Measurements from ENCODE around the gene UBE2F.
"Not testable (repeated sequence)": the region's sequence is repeated elsewhere in the genome, so short reads cannot be mapped to it uniquely, and the experiment has no call there.

UBE2F gene

DNA sequence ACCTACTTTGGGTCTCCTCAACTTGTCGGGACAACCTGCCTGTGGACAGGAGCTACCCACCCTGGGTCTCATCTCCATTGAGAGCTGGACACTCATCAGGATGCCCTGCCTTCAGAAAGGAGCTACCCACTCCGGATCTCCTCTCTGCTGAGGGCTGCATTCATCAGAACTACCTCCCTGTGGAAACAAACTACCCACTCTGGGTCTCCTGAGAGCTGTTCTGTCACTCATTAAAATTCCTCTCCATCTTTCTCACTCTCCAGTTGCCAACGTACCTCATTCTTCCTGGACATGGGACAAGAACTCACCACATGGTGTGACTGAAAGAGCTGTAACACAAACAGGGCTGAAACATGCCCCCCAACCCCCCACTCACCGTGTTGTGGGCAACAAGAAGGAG lies 22.5 kb upstream of the UBE2F start:
- no peak for DNase-seq (ENCODE audit: low read depth)

GRCh38 chr2:237946423-237946822 lies 20.4 kb upstream of the UBE2F start:
- DNase-seq (ENCODE audit: low read depth), result no peak

GRCh38 chr2:237951354-237951753 lies 15.5 kb upstream of the UBE2F start:
- not testable (repeated sequence) for DNase-seq (ENCODE audit: low read depth)

DNA sequence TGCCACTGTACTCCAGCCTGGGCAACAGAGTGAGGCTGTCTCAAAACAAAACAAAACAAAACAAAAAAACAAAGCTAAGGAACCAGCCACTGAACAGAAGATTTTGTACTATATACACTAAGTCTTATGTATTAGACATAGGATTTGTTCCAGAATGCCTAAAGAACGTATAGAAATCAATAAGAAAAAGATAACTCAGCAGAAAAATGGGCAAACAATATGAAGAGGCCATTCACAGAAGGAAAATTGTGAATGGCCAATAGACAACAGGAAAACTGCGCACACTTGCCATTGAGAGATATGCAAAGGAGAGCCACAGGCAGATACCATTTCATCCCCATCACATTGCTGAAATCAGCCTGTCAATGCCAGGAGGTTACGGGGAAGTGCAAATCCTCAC lies 14.9 kb upstream of the UBE2F start:
- no peak for DNase-seq (ENCODE audit: low read depth)

- DNase-seq (ENCODE audit: low read depth), result no peak
Observed at GRCh38 chr2:237952851-237953250, 14.0 kb upstream of the UBE2F start.

GRCh38 chr2:237955640-237956401 lies 11.0 kb upstream of the UBE2F start:
- no peak for DNase-seq (ENCODE audit: low read depth)

GRCh38 chr2:237956402-237956736 lies 10.4 kb upstream of the UBE2F start:
- no peak for DNase-seq (ENCODE audit: low read depth)

- no peak for DNase-seq (ENCODE audit: low read depth)
Observed at GRCh38 chr2:237961637-237962036, 5.2 kb upstream of the UBE2F start.

DNA sequence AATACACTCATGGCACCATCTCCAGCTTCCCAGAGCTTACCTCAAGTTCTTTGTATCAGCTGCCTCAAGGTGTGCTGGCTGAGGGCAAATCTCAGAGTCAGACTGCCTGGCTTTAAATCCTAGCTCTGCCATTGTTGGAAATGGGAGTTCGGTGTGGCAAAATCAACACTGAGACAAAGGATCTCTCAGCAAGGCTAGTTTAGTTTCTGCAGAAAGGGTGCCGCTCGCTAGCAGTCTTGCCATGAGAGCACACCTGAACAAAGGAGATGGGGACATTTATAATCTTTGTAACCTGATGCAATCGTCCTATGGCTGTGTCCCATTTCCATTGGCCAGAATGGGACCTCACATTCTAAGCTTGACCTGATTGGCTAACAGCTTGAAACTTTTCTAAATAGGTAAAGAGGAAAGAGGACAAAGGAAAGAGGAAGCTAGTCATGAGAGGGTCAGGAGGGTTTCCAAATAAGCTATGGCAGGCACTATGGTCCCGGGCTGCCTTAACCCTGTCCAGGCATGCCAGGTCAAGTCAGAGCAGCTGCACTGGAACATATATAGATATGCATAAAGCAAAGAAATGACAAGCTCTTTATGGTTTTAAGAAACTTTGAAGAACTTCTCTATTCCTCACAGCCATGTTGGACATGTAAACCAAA lies 4.3 kb upstream of the UBE2F start:
- DNase-seq (ENCODE audit: low read depth), result no peak

DNA sequence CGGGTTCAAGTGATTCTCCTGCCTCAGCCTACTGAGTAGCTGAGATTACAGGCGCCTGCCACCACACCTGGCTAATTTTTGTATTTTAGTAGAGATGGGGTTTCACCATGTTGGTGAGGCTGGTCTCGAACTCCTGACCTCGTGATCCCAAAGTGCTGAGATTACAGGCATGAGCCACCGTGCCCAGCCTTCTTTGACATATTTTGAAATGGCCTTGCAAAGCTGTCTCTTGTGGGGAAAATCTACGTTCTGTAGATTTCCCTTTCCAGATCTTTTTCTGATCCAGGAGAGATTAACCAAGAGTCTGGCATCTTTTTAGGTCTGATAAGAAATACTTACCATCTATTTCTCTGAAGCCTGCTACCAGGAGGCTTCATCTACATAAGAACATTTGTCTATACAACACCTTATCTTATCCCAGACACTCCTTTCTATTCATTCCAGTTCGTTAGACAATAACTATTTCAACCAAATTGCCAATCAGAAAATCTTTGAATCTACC lies 3.3 kb upstream of the UBE2F start:
- not testable (repeated sequence) for DNase-seq (ENCODE audit: low read depth)

- no peak for DNase-seq (ENCODE audit: low read depth)
Observed at GRCh38 chr2:237964194-237964577, 2.6 kb upstream of the UBE2F start.

DNA sequence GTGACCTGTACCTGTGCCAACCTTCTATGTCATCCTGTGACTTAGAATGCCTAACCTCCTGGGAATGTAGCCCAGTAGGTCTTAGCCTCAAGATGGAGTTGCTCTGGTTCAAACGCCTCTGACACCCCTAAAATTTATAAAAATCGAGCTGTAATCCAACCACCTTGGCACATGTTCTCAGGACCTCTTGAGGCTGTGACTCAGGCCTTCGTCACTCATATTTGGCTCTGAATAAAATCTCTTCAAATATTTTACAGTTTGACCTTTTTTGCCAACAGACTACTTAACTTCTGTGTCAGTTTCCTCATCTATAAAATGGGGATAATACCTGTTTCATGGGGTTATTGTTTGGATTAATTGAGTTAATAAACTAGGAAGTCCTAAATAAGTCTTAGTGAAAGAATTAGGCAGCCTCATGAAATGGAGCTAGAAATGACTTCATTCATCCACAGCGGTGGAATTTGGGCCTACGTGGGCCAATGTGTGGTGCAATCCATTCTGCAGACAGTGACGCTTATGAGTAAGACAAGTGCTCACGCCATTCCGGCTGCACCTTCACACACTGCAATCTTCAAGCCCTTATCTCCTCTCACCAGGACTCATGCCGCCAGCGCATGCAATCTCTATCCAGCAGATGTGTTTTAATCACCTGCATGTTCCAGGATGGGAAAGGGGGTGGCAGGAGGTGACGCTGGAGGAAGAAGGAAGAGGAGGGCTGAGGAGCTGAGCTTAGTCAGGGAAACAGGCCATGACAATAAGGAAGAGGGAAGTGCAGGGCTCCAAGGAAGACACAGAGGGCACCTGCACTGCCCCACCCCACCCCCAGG lies 2.0 kb upstream of the UBE2F start:
- DNase-seq (ENCODE audit: low read depth), result no peak

DNA sequence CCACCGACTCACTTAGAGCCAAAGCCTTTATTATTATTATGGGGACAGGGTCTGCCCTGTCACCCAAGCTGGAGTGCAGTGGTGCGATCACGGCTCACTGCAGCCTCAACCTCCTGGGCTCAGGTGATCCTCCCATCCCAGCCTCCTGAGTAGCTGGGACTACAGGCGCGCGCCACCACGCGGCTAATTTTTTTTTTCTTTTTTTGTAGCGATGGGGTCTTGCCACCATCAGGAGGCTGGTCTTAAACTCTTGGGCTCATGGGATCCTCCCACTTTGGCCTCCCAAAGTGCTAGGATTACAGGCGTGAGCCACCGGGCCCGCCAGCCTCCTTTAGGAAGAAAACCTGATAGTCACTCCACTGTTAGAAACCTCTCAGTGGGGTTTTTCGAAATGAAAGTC lies 970 bp upstream of the UBE2F start:
- DNase-seq (ENCODE audit: low read depth), result not testable (repeated sequence)

GRCh38 chr2:237966250-237966564 lies 607 bp upstream of the UBE2F start:
- DNase-seq (ENCODE audit: low read depth), result no peak

DNA sequence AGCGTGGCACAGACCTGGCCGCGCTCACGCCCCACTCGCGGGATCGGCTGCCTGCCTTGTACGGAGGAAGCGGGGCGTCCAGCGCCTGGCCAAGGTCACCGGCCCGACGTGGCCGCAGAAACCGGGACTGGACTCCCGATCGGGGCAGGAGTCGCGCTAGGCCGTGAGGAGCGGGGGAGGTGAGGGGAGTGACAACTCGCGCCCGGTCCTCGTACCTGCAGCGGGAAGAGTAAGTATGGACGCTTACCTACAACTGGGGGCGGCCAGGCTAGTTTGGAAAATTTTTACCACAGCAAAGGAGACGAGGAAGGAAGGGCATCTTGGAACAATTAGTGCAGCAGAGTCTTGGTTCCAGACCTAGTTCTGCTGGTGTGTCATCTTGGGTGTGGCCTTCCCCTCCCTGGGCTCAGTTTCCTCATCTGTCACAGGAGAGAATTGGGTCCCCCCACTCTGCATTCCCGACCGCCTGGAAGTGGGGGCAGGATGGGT lies 693 bp downstream of the UBE2F start:
- DNase-seq (ENCODE audit: low read depth), result no peak

DNA sequence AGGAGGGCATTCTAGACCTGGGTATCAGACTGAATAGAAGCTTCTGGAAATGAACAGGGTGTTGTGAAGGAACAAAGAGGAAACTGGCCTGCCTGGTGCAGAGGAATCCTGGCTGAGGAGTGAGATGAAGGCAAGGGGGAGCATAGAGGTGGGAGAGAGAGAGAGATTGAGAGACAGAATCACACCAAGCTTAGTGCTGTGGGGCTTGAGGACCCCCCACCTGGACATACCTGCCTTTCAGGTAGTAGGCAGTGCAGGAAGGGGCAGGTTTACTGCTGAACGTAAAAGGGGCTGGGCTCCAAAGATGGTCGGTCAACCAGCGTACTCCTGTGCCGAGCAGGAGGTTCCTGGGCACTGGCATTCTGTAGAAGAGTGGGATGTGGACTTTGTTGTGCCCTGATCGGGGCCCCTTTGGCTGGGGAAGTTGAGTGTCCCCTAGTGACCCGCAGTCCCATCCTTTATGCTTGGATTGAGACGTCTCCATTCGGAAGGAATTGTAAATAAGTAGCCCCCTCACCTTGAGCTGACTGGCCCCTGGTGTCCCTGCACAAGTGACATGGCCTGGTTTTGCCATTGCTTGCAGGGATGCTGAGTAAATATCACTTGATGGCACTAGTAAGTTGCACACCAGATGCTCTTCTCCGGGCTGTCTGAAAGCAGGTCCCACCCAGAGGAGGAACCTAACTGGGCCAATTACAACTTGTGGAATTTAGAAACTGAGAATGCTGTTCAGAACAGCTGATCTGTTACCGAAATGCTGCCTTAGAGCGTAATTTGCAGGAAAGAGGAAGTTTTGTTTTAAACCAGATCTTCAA lies 1.4 kb downstream of the UBE2F start:
- DNase-seq (ENCODE audit: low read depth), result peak; percentile 9

DNA sequence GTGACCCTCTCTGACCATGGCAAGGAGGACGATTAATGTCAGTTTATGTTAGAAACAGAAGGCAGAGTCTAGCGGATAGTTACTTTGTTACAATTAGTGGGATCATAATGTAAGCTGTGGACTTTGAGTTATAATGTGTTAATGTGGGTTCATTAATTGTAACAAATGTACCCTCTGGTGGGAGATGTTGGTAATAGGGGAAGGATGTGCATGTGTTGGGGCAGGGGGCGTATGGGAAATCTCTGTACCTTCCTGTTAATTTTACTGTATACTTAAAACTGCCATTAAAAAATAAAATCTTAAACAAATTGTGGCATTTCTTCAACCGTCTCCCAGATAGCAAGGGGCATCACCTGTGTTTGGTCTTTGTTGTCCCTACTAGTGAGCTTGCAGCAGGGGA lies 4.8 kb downstream of the UBE2F start:
- DNase-seq (ENCODE audit: low read depth), result no peak

DNA sequence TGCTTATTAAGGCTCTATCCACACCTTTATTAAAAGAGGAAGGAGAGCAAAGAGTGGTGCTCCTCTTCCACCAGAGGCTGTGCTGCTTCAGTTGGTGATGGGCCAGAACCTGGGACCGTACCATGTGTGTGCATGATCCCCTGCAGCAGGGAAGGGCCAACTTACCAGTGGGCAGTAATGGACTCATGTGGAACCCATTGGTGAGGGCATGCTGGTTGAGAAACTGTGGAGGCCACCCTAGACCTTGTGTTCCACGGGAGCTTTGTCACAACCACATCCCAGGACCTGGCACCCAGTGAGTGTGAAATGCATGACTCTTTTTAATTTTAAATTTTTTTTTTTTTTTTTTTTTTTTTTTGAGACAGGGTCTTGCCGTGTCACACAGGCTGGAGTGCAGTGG lies 5.4 kb downstream of the UBE2F start:
- DNase-seq (ENCODE audit: low read depth), result no peak

DNA sequence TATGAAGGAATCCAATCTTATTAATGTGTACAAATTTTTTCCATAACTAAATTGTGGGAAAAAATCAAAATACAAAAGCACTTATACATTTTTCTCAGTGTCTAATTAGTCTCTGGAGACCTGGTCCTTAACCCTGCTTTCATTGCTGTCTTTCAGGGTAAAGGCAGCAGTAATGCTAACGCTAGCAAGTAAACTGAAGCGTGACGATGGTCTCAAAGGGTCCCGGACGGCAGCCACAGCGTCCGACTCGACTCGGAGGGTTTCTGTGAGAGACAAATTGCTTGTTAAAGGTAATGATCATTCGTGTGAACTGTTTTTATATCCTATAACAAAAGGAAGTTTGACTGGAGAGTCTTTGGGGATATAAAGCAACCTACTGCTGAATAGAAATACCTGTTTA lies 6.1 kb downstream of the UBE2F start:
- no peak for DNase-seq (ENCODE audit: low read depth)

- no peak for DNase-seq (ENCODE audit: low read depth)
Observed at GRCh38 chr2:237977380-237977779, 10.6 kb downstream of the UBE2F start.

- no peak for DNase-seq (ENCODE audit: low read depth)
Observed at GRCh38 chr2:237978058-237978712, 11.4 kb downstream of the UBE2F start.

DNA sequence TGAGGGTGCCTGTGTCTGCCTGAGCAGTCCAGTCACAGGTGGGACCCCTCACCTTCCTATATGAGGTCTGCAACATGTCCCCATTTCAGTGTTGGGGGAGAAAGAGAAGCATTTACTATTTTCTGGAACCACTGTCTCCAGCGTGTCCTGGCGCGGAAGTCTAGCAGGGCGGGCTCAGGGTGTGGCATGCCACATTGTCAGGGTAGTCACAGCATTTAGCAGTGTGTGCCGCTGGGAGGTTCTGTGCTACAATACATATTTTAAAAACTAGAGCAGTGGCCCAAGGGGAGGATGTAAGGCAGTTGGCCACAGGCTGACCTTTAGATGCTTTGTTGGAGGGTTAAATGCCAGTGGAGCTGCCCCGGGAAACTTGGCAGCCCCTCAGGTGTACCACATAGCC lies 12.5 kb downstream of the UBE2F start:
- DNase-seq (ENCODE audit: low read depth), result no peak
